Liver (tissue), 9 donors: ENCODE results near the gene DCST2. TPM values are rescaled to one million over a fixed set of nuclear protein-coding genes. Genes with fewer than 3 reads are reported as not detected.

Source experiments
- DNase-seq: peaks from one replicate; pipeline ENCODE4 v3.0.0-alpha.2; 2017; ENCODE audit warnings: low spot score
- H3K27ac ChIP-seq, 2 donors: one replicate each; pipeline ENCODE4 v1.7.0; 2013; ENCODE audit warnings: inconsistent platforms in 2 of 2, low read length in 2 of 2, control low read depth in 1 of 2, low read depth in 1 of 2, mild to moderate bottlenecking in 1 of 2
- H3K27me3 ChIP-seq, 4 donors: one replicate each; pipeline versions ENCODE4 v1.6.1 to v1.7.0; 2013; ENCODE audit warnings: low read length in 3 of 4, inconsistent platforms in 1 of 4, mild to moderate bottlenecking in 1 of 4, moderate library complexity in 1 of 4; ENCODE audit not compliant: control insufficient read depth in 4 of 4, insufficient read depth in 4 of 4
- H3K36me3 ChIP-seq, 4 donors: one replicate each; pipeline versions ENCODE4 v1.6.1 to v1.7.0; 2013; ENCODE audit warnings: low read length in 3 of 4, mild to moderate bottlenecking in 3 of 4, low read depth in 1 of 4, moderate library complexity in 1 of 4; ENCODE audit not compliant: control insufficient read depth in 4 of 4, insufficient read depth in 3 of 4
- H3K4me1 ChIP-seq, 4 donors: one replicate each; pipeline versions ENCODE4 v1.6.1 to v1.7.0; 2013; ENCODE audit warnings: low read length in 3 of 4, mild to moderate bottlenecking in 3 of 4, moderate library complexity in 1 of 4; ENCODE audit not compliant: control insufficient read depth in 4 of 4, insufficient read depth in 4 of 4
- H3K4me3 ChIP-seq, 3 donors: one replicate each; pipeline versions ENCODE4 v1.6.1 to v1.7.0; 2013; ENCODE audit warnings: low read length in 3 of 3, control low read depth in 1 of 3, low read depth in 1 of 3, mild to moderate bottlenecking in 1 of 3
- H3K9ac ChIP-seq, 2 donors: one replicate each; pipeline ENCODE4 v1.7.0; 2013; ENCODE audit warnings: low read length in 2 of 2, mild to moderate bottlenecking in 2 of 2, moderate library complexity in 2 of 2, control low read depth in 1 of 2, low read depth in 1 of 2
- H3K9me3 ChIP-seq, 4 donors: one replicate each; pipeline versions ENCODE4 v1.6.1 to v1.7.0; 2013; ENCODE audit warnings: low read length in 3 of 4; ENCODE audit not compliant: control insufficient read depth in 4 of 4
- EGR1 ChIP-seq, 2 donors: IDR thresholded peaks; 2 replicates each; pipeline ENCODE4 v1.6.1; 2016 to 2018; ENCODE audit warnings: antibody characterized with exemption in 2 of 2, low read depth in 2 of 2
- FOXA1 ChIP-seq: IDR thresholded peaks from 2 replicates; pipeline ENCODE4 v1.6.1; 2016; ENCODE audit warnings: antibody characterized with exemption
- FOXA2 ChIP-seq: IDR thresholded peaks from 2 replicates; pipeline ENCODE4 v1.6.1; 2016; ENCODE audit warnings: antibody characterized with exemption
- GABPA ChIP-seq, 2 donors: IDR thresholded peaks in 1 of 2; conservative IDR thresholded peaks in 1 of 2; 2 replicates each; pipeline ENCODE4 v1.6.1; 2016; ENCODE audit warnings: antibody characterized with exemption in 2 of 2, mild to moderate bottlenecking in 1 of 2, moderate library complexity in 1 of 2
- HNF4A ChIP-seq, 2 donors: conservative IDR thresholded peaks; 2 replicates each; pipeline ENCODE4 v1.6.1; 2016; ENCODE audit warnings: antibody characterized with exemption in 2 of 2, mild to moderate bottlenecking in 2 of 2
- HNF4G ChIP-seq: IDR thresholded peaks from 2 replicates; pipeline ENCODE4 v1.6.1; 2016; ENCODE audit warnings: antibody characterized with exemption
- JUND ChIP-seq, 2 donors: IDR thresholded peaks; 2 replicates each; pipeline ENCODE4 v1.6.1; 2016; ENCODE audit warnings: antibody characterized with exemption in 2 of 2
- NR2F2 ChIP-seq: IDR thresholded peaks from 2 replicates; pipeline ENCODE4 v1.6.1; 2016; ENCODE audit warnings: antibody characterized with exemption
- RAD21 ChIP-seq, 2 donors: IDR thresholded peaks; 2 replicates each; pipeline ENCODE4 v1.6.1; 2016; ENCODE audit warnings: antibody characterized with exemption in 2 of 2, mild to moderate bottlenecking in 2 of 2
- REST ChIP-seq: IDR thresholded peaks from 2 replicates; pipeline ENCODE4 v1.6.1; 2016; ENCODE audit warnings: antibody characterized with exemption, mild to moderate bottlenecking
- RXRA ChIP-seq, 2 donors: IDR thresholded peaks; 2 replicates each; pipeline ENCODE4 v1.6.1; 2017 to 2018; ENCODE audit warnings: antibody characterized with exemption in 2 of 2, mild to moderate bottlenecking in 1 of 2
- SP1 ChIP-seq: IDR thresholded peaks from 2 replicates; pipeline ENCODE4 v1.6.1; 2018; ENCODE audit warnings: antibody characterized with exemption, mild to moderate bottlenecking
- TAF1 ChIP-seq: conservative IDR thresholded peaks from 2 replicates; pipeline ENCODE4 v1.6.1; 2016; ENCODE audit warnings: antibody characterized with exemption, mild to moderate bottlenecking
- YY1 ChIP-seq: IDR thresholded peaks from 2 replicates; pipeline ENCODE4 v1.6.1; 2016; ENCODE audit warnings: antibody characterized with exemption, mild to moderate bottlenecking
- ZBTB33 ChIP-seq: IDR thresholded peaks from 2 replicates; pipeline ENCODE4 v1.6.1; 2016; ENCODE audit warnings: antibody characterized with exemption
- WGBS: extraction: QIAGEN DNeasy Blood & Tissue Kit; methylation state at CpG from one replicate; pipeline ENCODE4 v1.1.7; 2013; 5-methylcytosine and 5-hydroxymethylcytosine counted together
- polyA plus RNA-seq, 2 donors: library from polyadenylated mRNA; stranded (reverse) in 1 of 2; unstranded in 1 of 2; fragments of 200-250 nt in 1 of 2; fragments of >200 nt in 1 of 2; fragmentation: Nextera tagmentation in 1 of 2; extraction: Ambion mirVana in 1 of 2; gene quantifications; one replicate each; pipeline versions ENCODE4 v1.2.1 to v1.2.3, GENCODE V29; 2013 to 2015
- total RNA-seq, 2 donors: library from RNA; depleted of rRNA; stranded (reverse); fragments of >200 nt; gene quantifications; one replicate each; pipeline ENCODE4 v1.2.3, GENCODE V29; 2014
- TF ChIP-seq, protein P1 (sequence below): IDR thresholded peaks from 2 replicates; pipeline ENCODE4 v1.6.1; 2016; ENCODE audit warnings: antibody characterized with exemption
- TF ChIP-seq, protein P2 (sequence below): fragments of 150-350 bp; IDR thresholded peaks from 2 replicates; pipeline ENCODE4 v1.5.1; 2017; ENCODE audit warnings: improper control_type of control experiment, low read depth, low read length; ENCODE audit not compliant: missing input control
- TF ChIP-seq, protein P3 (sequence below): IDR thresholded peaks from 2 replicates; pipeline ENCODE4 v1.6.1; 2016; ENCODE audit warnings: antibody characterized with exemption
- donor health status: healthy.
- donor health status: healthy.
- donor health status: healthy.
- donor health status: healthy.
- donor health status: healthy.

The DCST2 gene
- total and polyA plus RNA-seq, 4 donors: 0.25 to 0.53 (median 0.27) TPM; not detected in 1

DNA sequence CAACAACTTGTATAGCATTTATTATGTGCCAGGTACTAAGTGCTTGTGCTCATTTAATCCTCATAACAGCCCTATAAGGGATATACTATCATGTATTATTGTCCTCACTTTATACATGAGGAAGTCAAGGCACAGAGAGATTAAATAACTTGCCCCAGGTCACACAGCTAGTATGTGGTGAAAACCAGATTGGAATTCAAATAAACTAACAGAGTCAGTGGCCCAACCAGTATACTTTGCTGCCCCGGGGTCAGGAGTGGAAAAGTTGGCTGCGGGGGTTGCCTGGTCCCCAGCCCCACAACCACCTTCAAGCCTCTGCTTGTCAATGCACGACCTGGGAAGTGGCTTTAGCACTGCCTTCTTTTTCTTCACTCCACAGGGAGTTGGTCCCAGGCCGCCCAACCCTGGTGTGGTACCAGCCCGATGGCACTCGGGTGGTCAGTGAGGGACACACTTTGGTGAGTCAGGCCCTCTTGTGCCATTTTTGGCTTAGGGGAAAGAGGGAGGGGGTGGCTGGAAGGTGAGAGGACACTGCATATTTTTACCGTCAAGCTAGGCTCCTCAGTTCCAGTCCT is 20.0 kb upstream of the DCST2 start (continued):
- TF ChIP-seq, protein P1, sequence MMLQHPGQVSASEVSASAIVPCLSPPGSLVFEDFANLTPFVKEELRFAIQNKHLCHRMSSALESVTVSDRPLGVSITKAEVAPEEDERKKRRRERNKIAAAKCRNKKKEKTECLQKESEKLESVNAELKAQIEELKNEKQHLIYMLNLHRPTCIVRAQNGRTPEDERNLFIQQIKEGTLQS: no peak
- TF ChIP-seq FOXA1 (no peak), JUND (IDR thresholded peaks at IDR 0.05) (no peak), YY1 (no peak), FOXA2 (no peak), GABPA (IDR thresholded peaks at IDR 0.05 in 1 of 2, conservative IDR thresholded peaks at IDR 0.05 in 1 of 2) (no peak)
- TF ChIP-seq, protein P2, sequence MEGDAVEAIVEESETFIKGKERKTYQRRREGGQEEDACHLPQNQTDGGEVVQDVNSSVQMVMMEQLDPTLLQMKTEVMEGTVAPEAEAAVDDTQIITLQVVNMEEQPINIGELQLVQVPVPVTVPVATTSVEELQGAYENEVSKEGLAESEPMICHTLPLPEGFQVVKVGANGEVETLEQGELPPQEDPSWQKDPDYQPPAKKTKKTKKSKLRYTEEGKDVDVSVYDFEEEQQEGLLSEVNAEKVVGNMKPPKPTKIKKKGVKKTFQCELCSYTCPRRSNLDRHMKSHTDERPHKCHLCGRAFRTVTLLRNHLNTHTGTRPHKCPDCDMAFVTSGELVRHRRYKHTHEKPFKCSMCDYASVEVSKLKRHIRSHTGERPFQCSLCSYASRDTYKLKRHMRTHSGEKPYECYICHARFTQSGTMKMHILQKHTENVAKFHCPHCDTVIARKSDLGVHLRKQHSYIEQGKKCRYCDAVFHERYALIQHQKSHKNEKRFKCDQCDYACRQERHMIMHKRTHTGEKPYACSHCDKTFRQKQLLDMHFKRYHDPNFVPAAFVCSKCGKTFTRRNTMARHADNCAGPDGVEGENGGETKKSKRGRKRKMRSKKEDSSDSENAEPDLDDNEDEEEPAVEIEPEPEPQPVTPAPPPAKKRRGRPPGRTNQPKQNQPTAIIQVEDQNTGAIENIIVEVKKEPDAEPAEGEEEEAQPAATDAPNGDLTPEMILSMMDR: no peak

DNA sequence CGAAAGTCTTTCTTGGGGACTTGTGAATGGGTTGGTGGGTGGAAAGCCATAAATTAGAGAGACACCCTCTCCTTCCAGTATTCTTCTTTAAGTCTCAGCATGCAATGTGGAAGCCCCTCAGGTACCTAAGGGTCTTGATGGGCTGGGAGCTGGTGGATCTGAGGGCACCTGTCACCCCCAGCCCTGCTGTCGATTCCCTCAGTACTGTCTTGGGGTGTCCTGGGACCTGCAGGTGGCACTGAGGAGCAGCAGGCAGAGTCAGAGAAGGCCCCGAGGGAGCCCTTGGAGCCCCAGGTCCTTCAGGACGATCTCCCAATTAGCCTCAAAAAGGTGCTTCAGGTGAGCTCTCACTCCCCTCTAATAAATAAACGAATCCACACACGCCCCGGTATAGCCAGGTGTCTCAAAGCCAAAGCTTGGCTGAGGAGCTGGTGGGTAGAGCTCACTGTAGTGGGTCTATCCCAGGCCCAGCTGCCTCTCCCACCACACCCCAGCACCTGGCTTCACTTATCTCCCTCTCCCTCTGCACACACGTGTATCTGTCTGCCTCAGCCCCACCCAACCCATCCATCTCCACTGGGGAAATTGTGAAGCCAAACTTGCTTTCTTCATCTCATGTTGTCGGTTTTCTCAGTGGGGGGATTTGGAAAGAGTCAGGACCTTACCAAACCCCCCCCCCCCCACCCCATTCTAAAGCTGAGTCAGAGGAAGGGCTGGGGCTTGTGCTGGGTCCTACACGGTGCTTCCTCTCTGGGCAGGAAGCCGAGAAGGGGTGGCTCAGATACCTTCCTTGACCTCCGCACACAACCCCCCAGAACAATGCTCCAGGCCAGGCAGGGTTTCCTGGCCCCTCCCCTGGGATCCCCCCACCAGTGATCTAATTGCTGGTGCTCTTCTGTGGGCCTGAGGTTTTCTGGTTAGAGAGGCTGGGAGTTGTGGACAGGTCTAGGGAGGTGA is 19.1 kb upstream of the DCST2 start:
- TF ChIP-seq HNF4G (no peak), NR2F2 (no peak), RAD21 (IDR thresholded peaks at IDR 0.05) (no peak), HNF4A (conservative IDR thresholded peaks at IDR 0.05) (no peak), RXRA (IDR thresholded peaks at IDR 0.05) (no peak), TAF1 (no peak), EGR1 (IDR thresholded peaks at IDR 0.05; ENCODE audit: low read depth in 2 of 2) (no peak), FOXA1 (no peak), ZBTB33 (no peak), SP1 (no peak), YY1 (no peak), FOXA2 (no peak), GABPA (IDR thresholded peaks at IDR 0.05 in 1 of 2, conservative IDR thresholded peaks at IDR 0.05 in 1 of 2) (no peak), REST (no peak)
- TF ChIP-seq, protein P3, sequence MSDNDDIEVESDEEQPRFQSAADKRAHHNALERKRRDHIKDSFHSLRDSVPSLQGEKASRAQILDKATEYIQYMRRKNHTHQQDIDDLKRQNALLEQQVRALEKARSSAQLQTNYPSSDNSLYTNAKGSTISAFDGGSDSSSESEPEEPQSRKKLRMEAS: no peak
- TF ChIP-seq, protein P2: no peak
- Histone ChIP-seq H3K4me1 (peaks cover 9 to 49% (median 28%) of the 10 kb centered on the region in 4 donors), H3K9me3 (no peaks in the 10 kb centered on the region), H3K9ac (no peak overlapping the region), H3K4me3 (peak overlapping the region in 1 of 3 donors; percentile 75), H3K27ac (peak overlapping the region in 1 of 2 donors; percentile 10), H3K36me3 (peaks cover 0 to 11% (median 3%) of the 10 kb centered on the region in 4 donors), H3K27me3 (no peaks in the 10 kb centered on the region)
- no peak for DNase-seq
- 64% methylated on average over 12 of the region's 12 CpGs for WGBS
